Measurements from ENCODE around the gene AURKB.

AURKB gene

DNA sequence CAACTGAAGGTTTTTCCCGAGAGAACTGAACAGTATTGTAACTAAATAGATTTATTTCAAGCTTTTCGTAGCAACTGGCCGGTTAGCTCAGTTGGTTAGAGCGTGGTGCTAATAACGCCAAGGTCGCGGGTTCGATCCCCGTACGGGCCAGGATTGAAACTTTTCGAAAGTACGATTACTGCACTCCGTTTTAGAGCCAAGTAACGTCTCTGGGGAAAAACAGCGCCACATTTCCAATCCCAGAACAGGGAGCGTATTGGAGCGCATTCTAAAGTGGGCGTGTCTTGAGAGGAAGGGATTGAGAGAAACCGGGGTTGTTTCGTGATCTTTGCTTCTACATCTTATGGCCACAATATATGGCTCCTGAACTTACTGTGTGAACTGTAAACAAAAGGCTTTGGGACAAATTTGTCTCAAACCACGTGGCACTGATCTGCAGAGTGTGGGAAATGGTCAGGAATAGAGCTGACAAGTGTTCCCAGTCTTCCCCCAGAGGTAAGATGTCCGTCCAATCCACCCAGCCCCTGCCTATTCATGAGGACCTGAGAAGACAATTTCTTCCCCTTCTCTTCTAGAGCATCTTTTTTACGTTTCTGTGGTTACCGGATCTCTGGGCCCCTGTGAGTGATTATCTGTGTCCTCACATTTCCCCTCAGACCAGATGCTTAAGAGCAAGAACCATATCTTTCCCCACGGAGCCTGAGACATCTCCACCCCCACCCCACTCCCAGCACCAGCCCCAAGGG lies 22.7 kb downstream of the AURKB start:
- DNase-seq, result peak; percentile 90

GRCh38 chr17:8186787-8187516 lies 23.4 kb downstream of the AURKB start:
- DNase-seq, result peak; percentile 92

- DNase-seq, result no peak
These were observed 24.0 kb downstream of the AURKB start for GRCh38 chr17:8186446-8186786.

GRCh38 chr17:8185582-8186445 lies 24.6 kb downstream of the AURKB start:
- DNase-seq, result peak; percentile 23 to 75

GRCh38 chr17:8176998-8177731 lies 33.2 kb downstream of the AURKB start:
- DNase-seq, result no peak

DNA sequence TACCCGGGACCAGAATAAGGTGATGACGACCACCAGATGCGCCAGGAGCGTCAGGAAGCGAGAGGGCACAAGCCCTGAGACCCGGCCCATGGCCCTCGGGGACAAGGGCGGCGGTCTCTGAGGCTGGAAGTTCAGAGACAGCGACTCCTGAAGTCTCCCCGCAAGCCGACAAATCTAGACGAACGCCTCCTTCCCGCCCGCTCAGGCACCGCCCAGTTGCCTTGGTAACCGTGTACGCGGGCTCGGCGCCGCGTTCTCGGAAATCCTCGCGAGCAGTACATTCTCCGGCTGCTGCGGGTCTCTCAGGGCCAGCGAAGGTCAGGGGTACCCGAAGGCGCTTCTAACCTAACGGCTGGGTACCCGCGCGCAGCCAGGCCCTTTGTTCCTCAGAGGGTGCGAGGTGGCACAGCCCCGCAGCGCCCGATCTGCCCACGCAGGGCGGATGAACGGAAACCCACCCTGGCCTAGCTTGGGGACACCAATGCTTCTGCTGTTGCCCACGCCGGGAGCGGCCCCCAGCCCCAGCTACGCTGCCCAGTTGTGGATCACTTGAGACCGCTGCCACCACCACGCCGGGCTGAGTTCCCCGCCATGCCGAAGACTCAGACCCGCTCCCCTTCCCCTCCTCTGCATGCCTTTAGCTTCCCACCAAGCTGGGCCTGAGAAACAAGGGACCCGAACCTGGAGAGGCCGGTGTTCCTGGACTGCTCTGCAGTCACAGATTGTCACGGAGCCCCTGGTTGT lies 34.0 kb downstream of the AURKB start, which contains the start of gene TMEM107:
Gene TMEM107, minus strand, starts transcription at position 184 of the 744 bp plus-strand sequence. Its CDS starts 94 bp downstream, at position 90.
- peak; percentile 35 to 71 for DNase-seq

- no peak for DNase-seq
These were observed 34.6 kb downstream of the AURKB start for GRCh38 chr17:8175795-8176196.

DNA sequence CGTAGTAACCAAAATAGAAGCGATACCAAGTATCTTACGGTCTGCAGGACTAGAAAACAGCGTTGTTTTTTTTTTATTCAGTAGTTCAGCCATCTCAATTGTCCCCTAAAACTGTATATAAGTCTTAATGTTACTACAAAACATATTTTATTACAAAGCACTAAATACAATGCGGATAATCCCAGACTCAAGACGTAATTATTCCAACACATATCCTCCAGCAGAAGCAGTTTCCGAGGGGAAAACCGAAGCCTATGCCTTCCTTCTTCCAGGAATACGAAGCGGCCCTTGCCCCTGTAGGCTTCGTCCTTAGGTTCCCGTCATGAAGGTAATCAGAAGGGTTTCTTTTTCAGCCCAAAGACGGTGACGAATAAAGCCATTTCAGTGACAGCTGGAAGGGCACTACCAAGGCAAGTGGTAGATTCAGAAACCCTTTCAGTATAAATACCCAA lies 36.5 kb downstream of the AURKB start:
- DNase-seq, result peak in 1 of 2 experiments; percentile 54

DNA sequence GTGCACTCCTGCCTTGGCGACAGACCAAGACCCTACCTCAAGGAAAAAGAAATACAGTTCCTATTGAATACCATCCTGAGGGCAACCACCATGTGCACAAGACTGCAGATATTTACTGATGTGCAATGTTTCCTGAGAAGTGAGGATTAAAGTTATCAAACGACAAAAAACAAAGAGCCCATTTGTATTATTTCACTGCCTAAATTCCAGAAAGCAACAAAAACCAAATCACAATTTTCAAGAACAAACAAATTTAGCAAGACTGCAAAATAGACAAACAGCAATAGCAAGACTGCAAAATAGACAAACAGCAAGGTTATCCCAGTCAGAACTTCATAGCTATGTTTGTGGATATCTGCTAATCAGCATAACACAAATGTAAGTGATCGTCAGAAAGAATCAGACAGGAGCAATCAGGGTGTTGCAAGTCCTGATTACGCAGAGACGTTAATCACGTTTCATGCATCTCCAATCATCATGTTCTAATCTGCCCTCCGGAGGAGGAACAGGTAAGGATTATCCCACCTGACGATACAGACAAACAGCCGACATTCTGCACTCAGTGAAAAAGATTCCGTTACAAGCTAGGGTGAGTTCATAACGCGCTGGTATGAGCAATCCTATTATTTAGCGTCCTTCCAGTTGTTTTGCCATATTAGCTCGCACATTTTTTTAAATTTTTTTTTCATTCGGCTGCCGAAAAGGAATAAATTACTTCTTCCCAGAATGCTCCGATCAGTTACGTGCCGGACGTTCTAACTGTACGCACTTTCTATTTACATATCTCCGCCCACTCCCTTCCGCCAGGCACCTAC lies 37.1 kb downstream of the AURKB start:
- DNase-seq, result peak; percentile 46 to 83

- peak; percentile 42 to 56 for DNase-seq
These were observed 40.2 kb downstream of the AURKB start for GRCh38 chr17:8170186-8170585.

GRCh38 chr17:8167526-8167925 lies 42.8 kb downstream of the AURKB start:
- no peak for DNase-seq

- no peak for DNase-seq
These were observed 43.6 kb downstream of the AURKB start for GRCh38 chr17:8166731-8167130.

DNA sequence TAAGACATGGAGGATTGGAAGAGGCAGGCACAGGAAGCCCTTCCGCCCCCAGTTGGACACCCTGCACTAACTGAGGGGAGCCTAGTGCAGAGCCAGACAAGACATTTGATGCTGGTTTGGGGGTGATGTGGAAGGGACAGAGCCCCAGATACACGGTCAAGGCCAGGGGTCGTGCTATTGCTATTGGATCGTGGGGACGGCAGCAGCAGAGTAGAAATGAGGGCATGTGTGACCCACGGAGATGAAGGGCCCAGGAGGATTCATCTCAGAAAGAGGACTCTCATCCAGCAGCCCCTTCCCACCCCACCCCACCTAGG lies 45.6 kb downstream of the AURKB start:
- DNase-seq, result no peak

DNA sequence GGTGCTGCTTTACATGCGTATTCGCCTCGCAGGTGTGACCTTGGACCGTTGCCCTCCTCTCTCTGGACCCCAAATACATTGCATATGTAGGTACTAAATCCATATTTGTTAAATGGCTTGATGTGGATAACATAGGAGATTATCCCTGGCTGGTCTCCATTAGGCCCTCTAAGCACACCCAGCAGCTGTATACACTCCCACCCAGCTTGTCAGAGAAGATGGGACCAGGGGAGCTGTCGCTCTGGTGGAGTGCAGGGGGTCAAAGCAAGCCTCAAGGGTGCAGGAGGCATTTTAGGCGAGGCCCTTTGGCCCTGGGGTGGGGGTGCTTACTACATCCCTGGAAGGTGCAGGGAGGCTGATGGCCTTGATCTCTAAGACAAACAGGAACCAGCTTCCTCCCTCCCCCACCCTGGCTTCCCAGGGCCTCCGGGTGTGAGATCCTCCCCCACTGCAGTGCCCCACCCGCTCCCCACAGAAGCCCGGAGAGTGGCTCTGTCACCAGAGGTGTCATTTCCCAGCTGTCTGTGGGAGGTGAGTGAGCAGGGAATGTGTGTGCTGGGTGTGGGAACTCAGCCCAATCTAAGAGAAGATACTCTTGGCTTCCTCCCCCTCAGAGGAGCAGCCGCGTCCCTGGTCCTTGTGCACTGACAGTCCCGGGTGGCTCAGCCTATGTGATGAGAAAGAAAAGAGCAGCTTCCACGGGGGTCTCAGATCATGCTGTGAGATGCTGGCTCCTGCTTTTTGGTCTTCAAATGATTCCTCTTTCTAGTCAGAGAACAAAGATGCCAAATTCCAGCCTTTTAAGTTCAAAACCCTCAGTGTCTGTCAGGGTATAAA lies 46.2 kb downstream of the AURKB start:
- DNase-seq, result peak; percentile 14 to 22

DNA sequence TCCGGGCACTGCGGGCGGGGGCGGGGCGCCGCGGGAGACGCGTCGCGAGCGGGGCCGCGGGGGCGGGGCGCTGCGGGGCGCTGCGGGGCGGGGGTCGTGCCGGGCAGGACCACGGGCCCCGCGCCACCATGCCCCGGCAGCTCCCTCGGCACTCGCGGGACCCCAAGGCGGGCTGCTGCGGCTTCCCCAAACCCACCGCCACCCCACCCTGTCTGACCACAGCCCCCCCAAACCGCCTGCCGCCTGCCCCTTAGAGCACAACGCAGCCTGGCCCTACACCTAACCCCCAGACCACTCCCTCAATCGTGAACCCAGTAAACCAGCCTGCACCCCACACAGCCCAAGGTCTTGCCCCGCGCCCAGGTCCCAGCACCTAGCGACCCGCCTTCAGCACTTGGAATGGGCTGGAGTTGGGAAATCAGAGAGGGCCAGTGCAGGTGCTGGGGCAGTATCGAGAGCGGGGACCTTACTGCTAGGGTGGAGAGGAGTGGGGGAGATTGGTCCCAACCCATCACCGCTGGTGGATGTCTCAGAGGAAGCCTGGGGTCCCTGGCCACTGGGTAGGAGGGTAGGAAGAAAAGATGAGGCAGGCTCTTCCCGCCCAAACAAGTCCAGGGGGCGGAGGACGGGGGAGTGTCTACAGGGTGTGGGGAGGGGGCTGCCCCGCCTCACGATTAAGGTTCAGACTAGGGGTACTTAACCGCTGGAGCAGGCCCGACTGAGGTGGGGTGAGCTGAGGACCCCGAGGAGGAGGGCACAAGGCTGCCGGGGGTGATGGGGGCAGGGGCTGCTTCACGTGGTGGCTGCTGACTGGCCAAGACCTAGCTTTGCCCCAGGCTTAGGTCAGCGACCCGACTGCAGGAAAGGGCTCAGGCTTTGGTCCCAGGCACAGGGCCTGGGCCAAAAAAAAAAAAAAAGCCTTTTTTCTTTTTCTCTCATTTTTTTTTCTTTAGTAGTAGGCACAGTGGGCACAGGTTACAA lies 47.1 kb downstream of the AURKB start:
- peak in 1 of 2 experiments; percentile 14 for DNase-seq

DNA sequence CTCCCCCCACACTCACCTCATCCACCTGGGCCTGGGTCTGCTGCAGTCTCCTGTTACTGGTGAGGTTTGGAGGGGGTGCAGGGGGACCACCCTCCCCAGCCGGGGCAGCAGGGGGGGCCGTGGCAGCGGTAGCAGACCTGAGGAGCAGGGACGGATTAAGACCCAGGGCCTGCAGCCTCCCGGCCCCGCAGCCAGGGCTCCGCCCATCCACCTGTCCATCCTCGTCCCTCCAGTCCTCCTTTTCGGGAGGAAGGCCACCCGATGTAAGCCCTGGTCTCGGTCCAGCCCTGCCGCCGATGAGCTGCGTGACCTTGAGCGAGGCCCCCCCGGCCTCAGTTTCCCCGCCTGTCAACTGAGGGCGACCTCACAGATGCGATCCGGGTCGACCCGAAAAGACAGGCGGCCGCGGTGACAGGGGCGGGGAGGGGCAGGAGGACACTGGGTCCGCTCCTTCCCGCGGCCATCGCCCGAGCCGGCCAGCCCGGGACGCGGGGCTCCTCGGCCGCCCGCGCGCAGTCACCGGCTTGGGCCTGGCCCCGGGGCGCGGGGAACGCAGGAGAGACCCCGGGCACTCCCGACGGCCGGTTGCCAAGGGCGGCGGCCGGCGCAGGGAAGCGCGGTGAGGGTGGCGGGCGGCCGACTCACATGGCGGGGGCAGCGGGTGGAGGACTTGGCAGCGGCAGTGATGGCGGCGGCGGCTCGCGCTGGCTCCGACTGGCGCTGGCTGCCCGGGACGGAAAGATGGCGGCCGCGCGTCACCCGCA lies 48.0 kb downstream of the AURKB start, which contains the start of gene VAMP2:
Gene VAMP2, minus strand, starts transcription at position 716 of the 764 bp plus-strand sequence. Its CDS starts 69 bp downstream, at position 647.
- peak in 1 of 2 experiments; percentile 33 for DNase-seq
